Measurements from ENCODE around the gene CDK6.

CDK6 gene

GRCh38 chr7:92652536-92652935, 183.8 kb downstream of the CDK6 start:
- no peak for DNase-seq (ENCODE audit: low read depth in 2 of 3, low spot score in 1 of 3)

GRCh38 chr7:92650391-92650790, 186.0 kb downstream of the CDK6 start:
- DNase-seq (ENCODE audit: low read depth in 2 of 3, low spot score in 1 of 3): no peak

GRCh38 chr7:92648067-92648466, 188.3 kb downstream of the CDK6 start:
- no peak for DNase-seq (ENCODE audit: low read depth in 2 of 3, low spot score in 1 of 3)

GRCh38 chr7:92647652-92648051, 188.7 kb downstream of the CDK6 start:
- no peak for DNase-seq (ENCODE audit: low read depth in 2 of 3, low spot score in 1 of 3)

DNA sequence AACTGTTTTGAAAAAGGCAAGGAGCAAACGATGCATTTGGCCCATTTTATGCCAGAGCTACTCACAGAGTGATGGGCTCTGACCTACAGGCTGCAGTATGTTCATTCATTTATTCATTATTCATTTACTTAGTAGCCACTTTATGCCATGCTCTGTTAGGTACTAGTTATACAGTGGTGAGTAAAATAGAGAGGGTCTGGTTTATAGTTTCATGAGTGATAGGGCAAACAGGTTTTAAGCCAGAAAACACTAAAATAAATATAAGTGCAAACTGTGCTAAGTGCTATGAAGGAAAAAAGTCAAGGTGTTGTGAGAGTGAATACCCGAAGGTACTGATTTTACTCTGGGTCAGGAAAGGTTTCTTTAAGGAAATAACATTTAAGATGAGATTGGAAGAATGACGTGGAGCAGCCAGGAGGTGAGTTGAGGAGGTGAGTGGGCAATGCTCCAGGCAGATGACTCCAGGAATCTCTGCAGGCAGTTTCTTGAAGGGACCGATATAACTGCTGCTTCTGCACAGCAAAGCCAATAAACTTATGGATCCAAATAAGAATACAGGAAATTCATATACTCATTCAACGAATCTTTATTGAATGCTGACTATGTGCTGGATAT, 189.3 kb downstream of the CDK6 start:
- no peak for DNase-seq (ENCODE audit: low read depth in 2 of 3, low spot score in 1 of 3)

GRCh38 chr7:92645114-92646061, 191.0 kb downstream of the CDK6 start:
- no peak for DNase-seq (ENCODE audit: low read depth in 2 of 3, low spot score in 1 of 3)

DNA sequence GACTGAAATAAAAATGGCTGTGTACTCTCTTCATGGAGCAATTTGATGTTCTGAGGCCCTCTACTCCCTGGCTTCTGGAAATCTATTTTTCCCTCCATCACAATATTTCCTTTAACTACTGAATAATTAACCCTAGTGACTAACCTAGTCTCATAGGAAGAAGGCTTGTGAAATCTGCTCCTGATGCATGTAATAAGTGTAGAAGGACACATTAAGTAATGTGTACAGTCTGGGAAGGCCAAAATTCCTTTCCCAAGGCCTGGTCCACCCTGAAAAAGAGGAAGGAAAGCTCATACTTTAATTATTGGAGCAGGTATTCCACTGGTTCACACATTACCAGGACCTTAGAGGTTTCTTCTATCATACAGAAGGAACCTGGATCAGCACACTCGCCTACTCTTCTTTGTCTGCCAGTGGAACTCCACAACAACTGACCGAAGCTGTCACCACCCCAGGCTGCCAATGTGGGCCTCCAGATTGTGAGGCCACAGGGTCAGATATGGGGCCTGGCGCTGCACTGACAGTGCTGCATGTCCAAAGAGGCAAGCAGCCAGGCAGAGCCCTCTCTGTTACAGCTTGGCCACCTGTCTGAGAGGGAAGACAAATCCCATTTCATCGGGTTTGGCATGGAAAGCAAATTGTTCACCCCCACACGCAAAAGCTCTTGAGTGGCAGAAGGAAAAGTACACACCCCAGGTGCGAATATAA, 191.8 kb downstream of the CDK6 start:
- DNase-seq (ENCODE audit: low read depth in 2 of 3, low spot score in 1 of 3): no peak

- DNase-seq (ENCODE audit: low read depth in 2 of 3, low spot score in 1 of 3): no peak
Measured at GRCh38 chr7:92643821-92644220, 192.6 kb downstream of the CDK6 start.

- peak in 2 of 3 donors; percentile 60 to 63 for DNase-seq (ENCODE audit: low read depth in 2 of 3, low spot score in 1 of 3)
Measured at GRCh38 chr7:92641921-92642511, 194.4 kb downstream of the CDK6 start.

DNA sequence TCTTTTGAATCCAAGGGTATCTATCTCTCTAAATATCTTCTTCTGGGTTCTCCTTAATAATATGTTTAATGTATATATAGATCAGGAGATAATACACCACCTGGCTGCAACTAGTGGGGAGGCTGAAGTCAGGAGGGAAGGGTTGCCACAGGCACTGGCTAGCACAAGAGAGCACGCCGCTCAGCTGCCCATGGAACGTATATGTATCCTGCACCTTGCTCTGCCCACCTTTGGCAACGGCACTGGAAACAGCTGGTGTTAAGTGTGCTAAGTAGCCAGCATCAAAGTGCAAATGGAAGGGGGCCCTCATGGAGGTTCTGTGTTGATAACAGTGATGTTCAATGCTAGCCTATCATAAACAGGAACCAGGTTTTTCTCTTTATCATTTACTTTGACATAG, 196.4 kb downstream of the CDK6 start:
- no peak for DNase-seq (ENCODE audit: low read depth in 2 of 3, low spot score in 1 of 3)

GRCh38 chr7:92639213-92639896, 197.0 kb downstream of the CDK6 start:
- DNase-seq (ENCODE audit: low read depth in 2 of 3, low spot score in 1 of 3): peak in 1 of 3 donors; percentile 23

- DNase-seq (ENCODE audit: low read depth in 2 of 3, low spot score in 1 of 3): no peak
Measured at GRCh38 chr7:92636018-92636560, 200.3 kb downstream of the CDK6 start.

DNA sequence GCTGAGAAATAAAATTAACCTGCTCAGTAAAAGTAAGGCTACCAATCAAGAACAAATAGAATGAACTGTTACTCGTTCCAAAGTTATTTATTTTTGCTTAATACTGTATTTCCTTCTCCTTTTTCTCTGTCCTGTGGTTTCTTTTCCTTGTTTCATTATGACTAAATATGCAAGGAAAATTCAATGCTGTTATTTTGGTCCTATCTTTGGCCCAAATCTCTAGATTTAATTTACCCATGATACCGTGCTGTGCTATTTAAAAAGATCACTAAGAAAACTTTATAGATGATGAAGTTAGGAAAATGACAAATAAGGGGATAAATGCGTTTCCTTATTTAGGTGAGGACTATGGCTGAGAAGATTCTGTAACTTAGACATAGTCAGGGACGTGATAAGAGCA, 200.8 kb downstream of the CDK6 start:
- DNase-seq (ENCODE audit: low read depth in 2 of 3, low spot score in 1 of 3): no peak

DNA sequence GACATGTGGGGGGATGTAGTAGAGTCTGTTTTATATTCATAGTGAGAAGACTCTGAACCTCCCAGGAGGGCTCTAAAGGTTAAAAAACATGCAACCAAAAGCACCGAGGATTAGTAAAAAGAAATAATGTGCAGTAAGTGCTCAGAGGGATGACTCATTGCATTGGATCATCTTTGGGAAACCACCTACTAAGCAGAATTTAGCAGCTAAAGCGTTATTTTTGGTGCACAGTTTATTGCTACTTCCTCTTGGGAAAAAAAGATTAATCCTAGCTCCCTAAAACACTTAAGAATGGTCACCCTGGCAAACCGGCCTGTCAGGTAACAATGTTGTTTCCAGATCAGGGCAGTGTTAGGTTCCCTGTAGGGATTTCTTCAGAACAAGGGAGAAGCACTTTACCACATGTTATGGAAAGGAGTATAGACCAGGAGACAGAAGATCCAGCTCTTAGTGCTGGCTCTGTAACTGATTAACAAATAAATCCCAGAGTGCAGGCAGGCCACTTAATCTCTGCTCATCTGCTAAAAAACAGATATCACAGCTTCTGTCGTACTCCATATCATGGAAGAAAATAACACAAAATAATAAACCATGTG, 201.4 kb downstream of the CDK6 start:
- no peak for DNase-seq (ENCODE audit: low read depth in 2 of 3, low spot score in 1 of 3)

GRCh38 chr7:92634205-92634604, 202.2 kb downstream of the CDK6 start:
- no peak for DNase-seq (ENCODE audit: low read depth in 2 of 3, low spot score in 1 of 3)

GRCh38 chr7:92633211-92633906, 203.0 kb downstream of the CDK6 start:
- no peak for DNase-seq (ENCODE audit: low read depth in 2 of 3, low spot score in 1 of 3)

DNA sequence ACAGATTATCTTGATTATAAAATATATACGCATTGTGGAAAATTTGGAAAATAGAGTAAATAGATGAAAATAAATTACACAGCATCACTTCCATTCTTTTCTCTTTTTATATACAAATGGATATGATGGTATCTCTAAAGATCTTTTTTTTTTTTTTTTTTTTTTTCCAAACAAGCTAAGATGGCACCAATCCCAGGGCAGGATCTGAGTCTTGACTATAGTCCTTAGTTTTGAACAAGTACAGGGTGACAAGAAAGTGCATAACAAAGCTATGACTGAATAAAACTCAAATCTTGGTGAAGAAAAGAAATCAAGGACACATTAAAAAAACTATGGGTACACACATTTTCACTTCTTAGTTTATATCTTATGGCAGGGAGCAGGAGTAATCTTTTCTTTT, 203.6 kb downstream of the CDK6 start:
- DNase-seq (ENCODE audit: low read depth in 2 of 3, low spot score in 1 of 3): no peak

- DNase-seq (ENCODE audit: low read depth in 2 of 3, low spot score in 1 of 3): no peak
Measured at GRCh38 chr7:92631850-92632487, 204.4 kb downstream of the CDK6 start.
